HG03135 (cell line): Measurements from ENCODE around the gene CERS1.

Source experiments
- ATAC-seq: cut with Tn5 transposase; IDR thresholded peaks from one replicate; pipeline ENCODE4 v1.9.1; 2021; ENCODE audit warnings: mild to moderate bottlenecking, moderate library complexity; ENCODE audit not compliant: unreplicated experiment

CERS1 gene

DNA sequence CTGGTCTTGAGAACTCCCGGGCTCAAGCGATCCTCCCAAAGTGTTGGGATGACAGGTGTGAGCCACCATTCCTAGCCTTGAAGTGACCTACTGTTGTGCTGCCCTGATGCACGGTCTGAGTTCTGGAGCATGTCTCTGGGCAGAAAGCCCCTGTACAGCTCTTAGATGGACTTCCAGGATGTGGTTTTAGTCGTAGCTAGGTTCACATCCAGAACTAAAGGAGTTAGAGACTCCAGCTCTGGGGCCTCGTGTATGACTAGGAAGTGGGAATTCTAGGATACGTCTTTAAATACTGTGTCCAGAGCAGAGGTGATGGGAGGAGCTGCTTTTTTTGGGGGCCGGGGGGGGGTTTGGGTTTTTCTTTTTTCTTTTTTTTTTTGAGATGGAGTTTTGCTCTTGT is 52.0 kb downstream of the CERS1 start:
- no peak for ATAC-seq

DNA sequence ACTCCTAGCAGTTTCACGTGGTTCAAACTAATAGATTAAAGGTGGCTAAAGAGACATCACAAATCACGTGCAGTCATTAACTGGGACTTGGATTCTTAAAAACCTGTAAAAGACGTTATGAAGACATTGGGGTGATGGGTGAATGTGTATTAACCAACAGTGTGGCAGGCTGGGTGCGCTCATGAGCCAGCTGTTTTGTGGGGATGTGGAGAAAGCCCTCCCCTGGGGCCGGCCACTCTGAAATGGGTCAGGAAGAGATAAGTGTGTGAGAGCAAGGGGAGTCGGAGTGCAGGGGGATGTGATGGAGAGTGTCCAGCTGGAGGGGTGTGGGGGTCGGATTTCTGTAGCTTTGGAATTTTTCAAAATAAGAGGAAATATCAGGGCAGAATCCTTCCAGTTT is 53.8 kb downstream of the CERS1 start:
- ATAC-seq: no peak

DNA sequence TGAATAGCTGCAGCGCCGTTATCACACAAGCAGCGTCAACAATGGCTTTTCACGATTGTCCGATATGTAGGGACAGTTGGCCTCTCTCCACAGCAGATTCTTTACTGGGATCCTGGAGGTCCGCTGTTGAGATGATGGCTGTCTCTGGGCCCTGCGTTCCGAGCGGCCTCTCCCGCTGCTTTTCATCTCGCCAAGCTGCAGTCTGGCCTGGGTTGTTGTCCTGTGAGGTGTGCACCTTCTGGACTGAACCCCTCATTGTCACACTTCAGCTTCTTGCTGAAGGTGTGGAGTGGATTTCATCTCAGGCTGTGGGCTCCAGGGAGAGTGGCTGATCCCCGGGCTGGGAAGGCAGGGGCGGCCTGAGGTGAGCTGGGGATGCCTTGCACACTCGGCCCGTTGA is 54.6 kb downstream of the CERS1 start:
- ATAC-seq: no peak

DNA sequence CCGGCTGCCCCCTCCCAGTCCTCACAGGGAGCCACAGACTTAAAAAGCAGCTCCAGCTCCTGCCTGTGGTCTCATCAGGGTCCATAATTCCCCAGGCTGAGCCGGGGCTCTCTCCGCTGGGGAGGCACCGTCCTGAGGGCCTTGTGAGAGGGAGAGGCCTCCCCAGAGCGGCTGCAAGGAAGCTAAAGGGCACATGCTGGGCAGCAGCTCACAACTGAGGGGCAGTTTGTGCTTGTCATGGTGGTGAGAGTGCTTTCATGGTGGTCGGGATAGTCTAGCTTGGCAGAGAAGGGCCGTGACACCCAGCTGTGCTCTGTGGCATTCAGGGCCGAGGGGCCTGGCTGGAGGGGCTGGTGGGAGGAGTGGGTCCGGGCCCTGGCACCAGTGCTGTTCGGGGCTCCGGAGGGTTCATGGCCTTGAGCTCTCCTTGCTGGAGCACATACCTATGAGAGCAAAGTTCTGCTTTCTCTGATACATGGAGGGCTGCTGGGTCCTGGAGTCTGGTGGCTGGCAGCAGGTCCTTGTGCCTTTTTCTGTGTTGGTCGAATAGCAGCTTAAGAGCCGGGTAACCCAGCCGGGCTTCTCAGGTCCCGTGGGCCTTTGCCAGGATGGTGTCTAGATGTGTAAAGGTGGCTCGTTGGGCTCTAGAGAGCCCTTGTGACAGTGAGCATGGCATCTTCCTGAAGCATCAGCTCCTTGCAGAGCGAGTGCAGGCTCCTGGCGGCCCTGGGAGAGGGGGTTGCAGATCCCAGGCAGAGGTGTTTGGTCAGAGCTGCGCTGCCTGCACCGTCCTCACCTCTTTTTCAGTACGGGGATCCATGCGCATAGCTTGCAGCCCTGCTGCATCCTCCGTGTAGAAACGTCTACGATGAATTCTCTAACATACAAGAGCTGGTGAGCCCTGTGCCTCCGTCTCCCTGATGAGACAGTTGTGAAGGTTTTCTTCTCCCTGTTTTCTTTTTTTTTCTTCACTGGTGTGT is 55.4 kb downstream of the CERS1 start:
- no peak for ATAC-seq

DNA sequence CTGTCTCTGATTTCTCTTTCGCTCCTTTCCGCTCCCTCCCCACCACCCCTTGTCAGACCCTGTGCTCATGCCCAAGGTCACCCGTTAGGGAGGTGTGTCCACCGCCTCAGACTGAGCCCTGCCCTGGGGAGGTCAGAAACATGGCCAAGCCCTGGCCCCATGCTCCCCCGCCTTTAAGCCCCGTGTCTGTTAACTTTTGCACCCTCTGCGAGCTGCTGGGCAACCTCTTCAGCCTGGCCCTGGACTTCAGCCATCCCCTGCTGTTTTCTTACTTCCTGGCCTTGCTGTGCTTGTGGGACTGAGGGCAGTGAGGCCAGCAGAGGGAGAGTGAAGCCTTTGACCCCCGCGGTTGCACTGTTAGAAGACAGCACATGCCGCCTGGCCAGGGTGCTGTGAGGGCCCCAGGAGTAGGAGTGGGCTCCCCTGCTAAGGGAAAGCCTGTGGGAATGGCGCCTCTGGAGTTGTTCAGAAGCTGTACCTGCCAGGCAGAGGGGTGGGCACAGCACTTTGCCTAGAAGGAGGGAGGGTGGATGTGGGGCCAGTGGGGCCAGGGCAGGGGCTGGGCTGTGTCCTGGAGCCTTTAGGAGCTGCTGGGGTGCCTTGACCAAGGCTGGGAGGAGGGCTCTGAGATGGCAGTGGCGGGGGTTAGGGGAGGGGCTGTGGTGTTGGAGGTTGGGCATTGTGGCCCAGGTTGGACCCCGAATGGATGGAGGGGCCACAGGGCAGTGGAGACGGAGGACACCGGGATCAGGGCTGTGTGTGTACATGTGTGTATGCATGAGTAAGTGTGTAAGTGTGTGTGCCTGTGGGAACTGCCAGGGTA is 56.3 kb downstream of the CERS1 start:
- ATAC-seq: no peak

DNA sequence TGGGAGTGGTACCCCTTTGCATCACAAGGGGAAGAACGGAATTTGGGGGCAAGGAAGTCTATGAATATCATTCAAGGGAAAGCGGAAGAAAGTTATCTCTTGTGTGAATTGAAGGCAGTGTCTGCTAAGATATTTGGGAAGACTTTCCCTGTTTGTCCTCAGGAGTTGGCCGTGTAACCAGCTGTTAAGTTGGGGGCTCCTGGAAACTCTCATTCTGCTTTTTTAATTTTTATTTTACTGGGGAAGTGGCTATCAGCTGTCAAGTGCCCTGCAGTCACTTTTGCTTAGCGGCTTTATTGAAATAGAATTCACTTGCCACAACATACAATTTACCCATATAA is 61.3 kb downstream of the CERS1 start:
- ATAC-seq: no peak

DNA sequence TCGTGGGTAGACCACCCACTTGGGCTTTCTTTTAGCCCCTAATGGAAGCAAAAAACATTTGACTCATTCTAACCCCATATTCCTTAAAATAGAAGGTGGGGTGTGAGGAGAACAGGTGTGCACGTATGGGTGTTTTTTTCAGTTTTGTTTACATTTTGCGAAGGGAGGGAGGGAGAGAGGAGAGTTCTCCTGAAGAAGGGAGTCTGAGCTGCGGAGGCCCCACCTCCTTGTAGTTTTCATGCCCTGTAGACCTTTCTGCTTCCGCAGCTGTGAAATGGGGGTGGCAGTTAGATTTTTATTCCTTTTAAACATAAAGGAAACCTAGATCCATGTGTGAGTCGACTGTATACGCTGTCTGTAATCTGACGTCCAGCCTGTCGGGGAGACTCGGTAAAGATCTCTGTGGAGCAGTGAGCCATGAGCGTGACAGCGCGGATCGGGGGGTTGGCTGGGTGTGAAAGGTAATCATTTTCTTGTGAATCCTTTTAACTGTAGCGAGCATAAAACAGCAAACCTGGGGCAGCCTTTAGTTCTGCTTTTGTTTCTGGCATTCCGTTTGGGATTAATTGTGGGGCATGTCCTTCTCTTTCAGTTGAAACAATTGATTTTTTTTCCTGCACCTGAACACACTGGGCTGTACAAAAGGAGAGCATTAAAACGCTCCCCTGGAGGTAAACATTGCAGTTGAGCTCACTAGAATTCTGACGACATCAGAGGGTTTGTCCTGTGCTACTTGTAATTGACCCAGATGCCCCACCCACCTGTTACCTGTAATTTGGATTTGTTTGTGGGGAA is 61.9 kb downstream of the CERS1 start:
- no peak for ATAC-seq

DNA sequence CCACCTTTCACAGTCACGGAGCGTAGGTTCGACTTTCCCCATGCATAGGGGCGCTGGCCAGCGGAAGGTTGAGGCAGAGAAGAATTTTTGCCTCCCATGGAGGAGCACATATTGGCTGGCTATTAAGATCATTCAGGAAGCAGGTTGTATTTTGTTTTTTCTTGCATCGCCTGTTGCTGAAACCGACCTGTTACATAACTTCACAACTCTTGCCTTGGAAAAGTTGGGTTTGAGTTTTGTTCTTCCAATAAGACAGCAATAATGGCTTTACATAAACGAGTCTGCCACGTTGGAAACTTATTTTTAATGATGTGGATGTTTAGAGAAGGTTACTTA is 62.8 kb downstream of the CERS1 start:
- ATAC-seq: no peak

DNA sequence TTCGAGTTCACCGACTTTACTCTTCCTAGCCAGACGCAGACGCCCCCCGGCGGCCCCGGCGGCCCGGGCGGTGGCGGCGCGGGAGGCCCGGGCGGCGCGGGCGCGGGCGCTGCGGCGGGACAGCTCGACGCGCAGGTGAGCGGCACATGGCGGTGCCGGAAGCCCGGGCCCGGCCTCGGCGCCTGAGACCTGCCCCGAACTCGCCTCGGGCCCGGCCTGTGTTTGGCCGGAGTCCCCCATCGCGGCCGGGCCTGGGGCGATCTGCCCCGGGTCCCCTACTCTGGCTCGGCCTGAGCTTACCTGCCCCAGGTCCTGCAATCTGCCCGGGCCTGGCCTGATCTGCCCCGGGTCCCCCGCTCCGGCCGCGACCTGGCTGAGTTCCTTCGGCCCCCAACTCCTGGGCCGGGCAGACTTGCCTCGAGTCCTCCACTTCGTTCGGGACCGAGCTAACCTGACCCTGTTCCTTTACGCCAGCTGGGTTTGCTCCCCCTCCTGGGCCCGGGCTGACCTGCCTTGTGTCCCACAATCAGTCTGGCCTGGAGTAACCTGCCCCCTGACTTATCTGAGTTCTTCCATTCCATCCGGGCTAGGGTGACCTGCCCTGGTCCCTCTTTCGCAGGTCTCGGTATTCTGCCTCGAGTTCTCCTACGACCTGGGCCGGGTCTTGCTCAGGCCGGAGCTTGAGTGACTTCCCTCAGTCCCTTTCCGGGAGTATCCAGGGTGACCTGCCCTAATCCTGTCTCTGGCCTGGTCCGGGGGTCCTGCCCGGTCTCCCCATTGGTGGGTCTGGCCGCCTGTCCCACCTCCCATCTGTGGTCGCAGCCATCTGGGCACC is 63.4 kb downstream of the CERS1 start:
- ATAC-seq: peak; percentile 33

DNA sequence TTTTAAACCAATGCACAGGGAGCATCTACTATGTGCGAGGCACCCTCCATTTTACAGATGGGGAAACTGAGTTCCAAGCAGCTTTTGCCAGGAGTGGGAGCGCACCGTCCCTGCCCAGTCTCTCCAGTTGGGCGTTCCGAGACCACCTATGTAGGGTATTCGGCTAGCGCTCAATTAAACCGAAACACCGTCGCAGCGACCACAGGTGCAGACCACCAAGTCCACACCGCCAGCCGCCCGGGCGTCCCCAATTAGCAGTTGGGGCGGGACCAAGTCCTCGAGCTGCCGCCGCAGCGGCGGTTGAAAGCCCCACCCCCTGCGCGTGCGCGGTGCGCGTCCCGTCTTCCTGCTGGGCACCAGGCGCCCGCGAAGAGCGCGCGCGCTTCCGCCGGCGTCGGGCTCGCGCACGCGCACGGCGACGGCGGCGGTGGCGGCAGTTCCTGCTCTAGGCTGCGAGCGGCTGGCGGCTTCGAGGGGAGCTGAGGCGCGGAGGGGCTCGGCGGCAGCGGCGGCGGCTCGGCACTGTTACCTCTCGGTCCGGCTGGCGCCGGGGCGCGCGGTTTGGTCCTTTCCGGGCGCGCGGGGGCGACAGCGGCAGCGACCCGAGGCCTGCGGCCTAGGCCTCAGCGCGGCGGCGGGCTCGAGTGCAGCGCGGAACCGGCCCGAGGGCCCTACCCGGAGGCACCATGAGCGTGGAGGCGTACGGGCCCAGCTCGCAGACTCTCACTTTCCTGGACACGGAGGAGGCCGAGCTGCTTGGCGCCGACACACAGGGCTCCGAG is 64.2 kb downstream of the CERS1 start, which contains the start of gene UPF1:
TSS of gene UPF1 (plus strand) at position 436 of the 782 bp plus-strand sequence. CDS start at position 687, 251 bp downstream.
- peak; percentile 66 for ATAC-seq

DNA sequence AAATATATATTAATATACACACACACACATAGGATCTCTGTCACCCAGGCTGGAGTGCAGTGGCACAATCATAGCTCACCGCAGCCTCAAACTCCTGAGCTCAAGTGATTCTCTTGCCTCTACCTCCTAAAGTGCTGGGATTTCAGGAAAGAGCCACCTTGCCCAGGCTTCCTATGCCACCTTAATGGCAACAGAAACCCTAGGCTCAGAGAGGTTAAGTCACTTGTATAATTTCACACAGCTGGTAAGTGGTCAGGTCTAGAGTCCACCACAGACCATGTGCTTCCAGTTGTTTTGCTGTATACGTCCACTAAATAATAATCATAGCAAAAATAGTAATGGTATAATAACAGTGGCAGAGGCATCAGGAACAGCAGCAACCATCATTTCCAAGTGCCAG is 65.5 kb downstream of the CERS1 start:
- ATAC-seq: no peak

DNA sequence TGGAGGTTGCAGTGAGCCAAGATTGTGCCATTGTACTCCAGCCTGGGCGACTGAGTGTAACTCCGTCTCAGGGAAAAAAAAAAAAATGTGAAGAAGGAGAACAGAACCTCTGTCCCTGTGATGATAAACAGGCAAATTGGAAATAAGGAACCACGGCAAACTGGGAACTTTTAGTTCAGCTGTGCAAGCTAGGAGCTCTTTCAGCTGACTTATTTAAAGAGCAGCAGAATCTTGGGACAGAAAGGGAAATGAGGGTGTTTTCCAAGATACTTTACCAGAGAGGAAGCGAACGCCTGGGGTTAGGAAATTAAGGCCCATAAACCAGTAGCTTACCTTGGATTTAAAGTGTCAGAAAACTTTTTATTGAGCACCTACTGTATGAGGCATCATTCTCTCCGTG is 67.2 kb downstream of the CERS1 start:
- ATAC-seq: no peak
